ENCODE results near the gene ZGPAT. TPM values are rescaled to one million over a fixed set of nuclear protein-coding genes. Genes with fewer than 3 reads are reported as not detected.

The ZGPAT gene, protein sequence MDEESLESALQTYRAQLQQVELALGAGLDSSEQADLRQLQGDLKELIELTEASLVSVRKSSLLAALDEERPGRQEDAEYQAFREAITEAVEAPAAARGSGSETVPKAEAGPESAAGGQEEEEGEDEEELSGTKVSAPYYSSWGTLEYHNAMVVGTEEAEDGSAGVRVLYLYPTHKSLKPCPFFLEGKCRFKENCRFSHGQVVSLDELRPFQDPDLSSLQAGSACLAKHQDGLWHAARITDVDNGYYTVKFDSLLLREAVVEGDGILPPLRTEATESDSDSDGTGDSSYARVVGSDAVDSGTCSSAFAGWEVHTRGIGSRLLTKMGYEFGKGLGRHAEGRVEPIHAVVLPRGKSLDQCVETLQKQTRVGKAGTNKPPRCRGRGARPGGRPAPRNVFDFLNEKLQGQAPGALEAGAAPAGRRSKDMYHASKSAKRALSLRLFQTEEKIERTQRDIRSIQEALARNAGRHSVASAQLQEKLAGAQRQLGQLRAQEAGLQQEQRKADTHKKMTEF
- total RNA-seq (2014; rRNA removed), result 37.9 and 56.8 TPM in 2 replicates
- percentile 78 among the genes with signal in this experiment for Bru-seq, nascent RNA
- percentile 93 among the genes with signal in this experiment for BruChase-seq, experiment 1, labeled RNA remaining after a 6-hour chase
- BruChase-seq, experiment 2, labeled RNA remaining after a 2-hour chase, result percentile 91 among the genes with signal in this experiment
- long read RNA-seq, transcript ZGPAT-204 (7 exons, 1,890 nt), result minor isoform, 6 of 41 reads
- long read RNA-seq, transcript ZGPAT-202 (7 exons, 1,871 nt), result major isoform, 27 of 41 reads
- long read RNA-seq, partial matches to known transcripts, result 2 of 41 reads
- long read RNA-seq, other reads (novel, unspliced or antisense), result 5 of 41 reads

DNA sequence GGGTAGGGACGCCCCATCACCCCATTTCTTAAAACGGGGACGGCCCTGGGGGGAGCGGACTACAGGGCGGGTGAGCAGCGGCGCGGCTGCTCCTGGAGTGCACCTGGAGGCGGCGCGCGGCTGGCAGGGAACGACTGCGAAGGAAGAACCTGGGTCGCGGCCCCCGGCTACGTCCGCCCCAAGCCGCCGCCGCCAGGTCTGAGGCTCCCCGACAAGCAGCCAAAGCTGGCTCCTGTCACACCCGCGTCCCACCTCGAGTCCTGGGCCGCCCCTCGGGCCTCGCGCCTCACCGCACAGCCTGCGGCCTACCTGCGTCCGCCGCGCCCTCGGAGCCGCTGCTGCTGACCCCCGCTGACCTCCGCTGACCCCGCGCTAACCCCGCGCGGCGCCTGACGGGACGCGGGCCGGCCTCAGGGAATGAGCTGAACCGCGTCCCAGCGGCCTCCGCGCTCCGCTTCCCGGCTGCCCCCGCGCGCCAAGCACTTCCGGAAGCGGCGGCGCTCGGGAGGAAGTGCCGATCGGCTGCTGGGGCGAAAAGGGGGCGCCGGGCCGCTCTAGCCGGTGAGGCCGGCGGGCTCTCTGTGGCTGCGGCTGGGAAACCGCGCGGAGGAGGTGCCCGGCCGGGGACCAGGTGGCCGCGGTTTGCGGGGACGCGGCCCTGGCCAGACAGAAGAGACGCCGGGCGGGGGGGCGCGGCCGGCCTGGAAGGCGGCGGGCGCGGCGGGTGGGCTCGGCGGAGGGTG lies at the start of gene ZGPAT, which contains the start of gene ARFRP1:
ZGPAT (plus strand) TSS at position 482 of the 743 bp plus-strand sequence. CDS start 542 bp downstream, outside the sequence.
ARFRP1 (minus strand) TSS at position 419 of the 743 bp plus-strand sequence. CDS start 885 bp downstream, outside the sequence.
- H2AFZ ChIP-seq (ENCODE audit: low read length), result peak within 1 kb of the TSS; percentile 78
- H3K9me2 ChIP-seq (replicated peaks; ENCODE audit: low read length), result no peaks in the 10 kb centered on the region
- peaks cover 18% of the 10 kb centered on the region for H3K4me1 ChIP-seq (ENCODE audit: insufficient read depth, low read length)
- peaks cover 81% of the 10 kb centered on the region for H3K79me2 ChIP-seq (ENCODE audit: low read length)
- no peaks in the 10 kb centered on the region for H3K27me3 ChIP-seq (ENCODE audit: low read length)
- H3K36me3 ChIP-seq (ENCODE audit: low read depth, low read length), result peaks cover 54% of the 10 kb centered on the region
- DNase-seq, result peak; percentile 78
- H3F3A ChIP-seq (ENCODE audit: low read length, unreplicated experiment), result no peaks in the 10 kb centered on the region
- no peaks in the 10 kb centered on the region for H3K9me3 ChIP-seq (ENCODE audit: low read length)
- H3K9ac ChIP-seq (ENCODE audit: low read length), result peak within 1 kb of the TSS; percentile 95
- POLR2A ChIA-PET (ENCODE audit: unreplicated experiment), result interaction anchor here (0.6 to 0.7 kb wide), 5 partner anchors 26 to 353 kb away, joined by 3 to 9 read pairs (median 5); partner anchors contain the start of genes GMEB2 and LIME1
- intact Hi-C loops (cut with micrococcal nuclease), result loop anchor here (2.0 to 5.0 kb wide), 2 partner anchors 33 to 75 kb away; no protein-coding TSS in a partner anchor
- peak; percentile 83 for ATAC-seq
- no peaks in the 10 kb centered on the region for H4K20me1 ChIP-seq (ENCODE audit: low read length)
- H3K4me3 ChIP-seq (ENCODE audit: low read length), result peak within 1 kb of the TSS; percentile 91
- H3K4me2 ChIP-seq (ENCODE audit: low read length), result peak within 1 kb of the TSS; percentile 89
- no TSS peak for BruUV-seq (replicated peaks)
- TF ChIP-seq EZH2 (IDR thresholded peaks at IDR 0.05; ENCODE audit: low read length, unreplicated experiment), result no peak
- TF ChIP-seq EZH2phosphoT487 (IDR thresholded peaks at IDR 0.05; ENCODE audit: borderline replicate concordance, low read length), result no peak
- TF ChIP-seq, protein P1, sequence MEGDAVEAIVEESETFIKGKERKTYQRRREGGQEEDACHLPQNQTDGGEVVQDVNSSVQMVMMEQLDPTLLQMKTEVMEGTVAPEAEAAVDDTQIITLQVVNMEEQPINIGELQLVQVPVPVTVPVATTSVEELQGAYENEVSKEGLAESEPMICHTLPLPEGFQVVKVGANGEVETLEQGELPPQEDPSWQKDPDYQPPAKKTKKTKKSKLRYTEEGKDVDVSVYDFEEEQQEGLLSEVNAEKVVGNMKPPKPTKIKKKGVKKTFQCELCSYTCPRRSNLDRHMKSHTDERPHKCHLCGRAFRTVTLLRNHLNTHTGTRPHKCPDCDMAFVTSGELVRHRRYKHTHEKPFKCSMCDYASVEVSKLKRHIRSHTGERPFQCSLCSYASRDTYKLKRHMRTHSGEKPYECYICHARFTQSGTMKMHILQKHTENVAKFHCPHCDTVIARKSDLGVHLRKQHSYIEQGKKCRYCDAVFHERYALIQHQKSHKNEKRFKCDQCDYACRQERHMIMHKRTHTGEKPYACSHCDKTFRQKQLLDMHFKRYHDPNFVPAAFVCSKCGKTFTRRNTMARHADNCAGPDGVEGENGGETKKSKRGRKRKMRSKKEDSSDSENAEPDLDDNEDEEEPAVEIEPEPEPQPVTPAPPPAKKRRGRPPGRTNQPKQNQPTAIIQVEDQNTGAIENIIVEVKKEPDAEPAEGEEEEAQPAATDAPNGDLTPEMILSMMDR (conservative IDR thresholded peaks at IDR 0.05; ENCODE audit: low read depth, low read length), result no peak
- CTCF ChIA-PET, result interaction anchor here (0.6 to 1.1 kb wide), 4 partner anchors 33 to 376 kb away, joined by 3 read pairs; no protein-coding TSS in a partner anchor
- peak within 1 kb of the TSS; percentile 47 for H3K27ac ChIP-seq (ENCODE audit: low read length)

DNA sequence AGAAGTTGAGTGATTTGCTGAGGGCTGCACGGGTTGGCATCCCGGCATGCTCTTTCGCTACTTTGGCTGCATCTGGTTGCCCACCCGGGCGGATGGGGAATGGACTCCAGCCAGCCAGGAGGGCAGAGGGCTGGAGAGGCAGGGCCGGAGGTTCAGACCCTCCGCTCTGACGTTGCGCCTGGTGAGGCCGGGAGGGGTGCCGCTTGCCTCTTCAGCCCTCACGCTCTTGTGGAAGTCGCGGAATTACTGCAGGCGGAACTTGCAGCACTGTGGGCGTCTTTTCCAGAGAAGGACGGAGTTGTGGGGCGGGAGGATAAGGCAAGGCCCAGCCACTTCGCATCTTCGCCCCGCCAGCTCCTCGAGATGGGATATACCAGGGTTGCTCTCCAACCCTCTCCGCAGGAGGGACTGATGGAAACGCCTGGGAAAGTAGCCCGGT lies 49.1 kb upstream of the ZGPAT start:
- Histone ChIP-seq H3K9ac (ENCODE audit: low read length) (peak overlapping the region; percentile 86), H2AFZ (ENCODE audit: low read length) (peak overlapping the region; percentile 92), H4K20me1 (ENCODE audit: low read length) (no peaks in the 10 kb centered on the region), H3K36me3 (ENCODE audit: low read depth, low read length) (peaks cover 31% of the 10 kb centered on the region; the same call in 1 of the 2 replicates), H3F3A (ENCODE audit: low read length, unreplicated experiment) (no peaks in the 10 kb centered on the region), H3K4me1 (ENCODE audit: insufficient read depth, low read length) (peaks cover 9% of the 10 kb centered on the region; the same call in 1 of the 2 replicates), H3K27me3 (ENCODE audit: low read length) (no peaks in the 10 kb centered on the region), H3K27ac (ENCODE audit: low read length) (no peak overlapping the region), H3K9me3 (ENCODE audit: low read length) (no peaks in the 10 kb centered on the region), H3K4me3 (ENCODE audit: low read length) (peak overlapping the region; percentile 91), H3K4me2 (ENCODE audit: low read length) (peak overlapping the region; percentile 95), H3K79me2 (ENCODE audit: low read length) (peaks cover 25% of the 10 kb centered on the region), H3K9me2 (replicated peaks; ENCODE audit: low read length) (no peaks in the 10 kb centered on the region)
- ChIA-PET CTCF (interaction anchor here (0.6 to 0.7 kb wide), 2 partner anchors 17 to 28 kb away, joined by 3 to 4 read pairs; no protein-coding TSS in a partner anchor), POLR2A (ENCODE audit: unreplicated experiment) (interaction anchor here (0.5 to 1.0 kb wide), 6 partner anchors 17 to 138 kb away, joined by 3 to 21 read pairs (median 3); partner anchors contain the start of gene PPDPF)
- TF ChIP-seq EZH2 (IDR thresholded peaks at IDR 0.05; ENCODE audit: low read length, unreplicated experiment) (no peak), EZH2phosphoT487 (IDR thresholded peaks at IDR 0.05; ENCODE audit: borderline replicate concordance, low read length) (no peak)
- TF ChIP-seq, protein P1 (conservative IDR thresholded peaks at IDR 0.05; ENCODE audit: low read depth, low read length), result no peak
- DNase-seq (no peak), ATAC-seq (peak; percentile 28)
- intact Hi-C loops (cut with micrococcal nuclease), result loop anchor here (2.0 kb wide), 2 partner anchors 24 to 30 kb away; no protein-coding TSS in a partner anchor
- TSS peak; percentile 52 for BruUV-seq (replicated peaks)
